Vagina (tissue), 2 donors: ENCODE data around the gene GJB4.

Source experiments
- POLR2A ChIP-seq, 2 donors: fragments of 450-650 bp; IDR thresholded peaks; one replicate each; pipeline ENCODE4 v1.6.1; 2017; ENCODE audit warnings: antibody characterized with exemption in 2 of 2, mild to moderate bottlenecking in 2 of 2, moderate library complexity in 2 of 2
- TF ChIP-seq, protein P1 (sequence below), 3 experiments: fragments of 450-650 bp in 2 of 3; fragments of 200-600 bp in 1 of 3; sonication (generic) in 1 of 3; IDR thresholded peaks; one replicate each; pipeline ENCODE4 v1.5.1; 2017 to 2019; ENCODE audit warnings: antibody characterized with exemption in 3 of 3, mild to moderate bottlenecking in 2 of 3, moderate library complexity in 2 of 3

DNA sequence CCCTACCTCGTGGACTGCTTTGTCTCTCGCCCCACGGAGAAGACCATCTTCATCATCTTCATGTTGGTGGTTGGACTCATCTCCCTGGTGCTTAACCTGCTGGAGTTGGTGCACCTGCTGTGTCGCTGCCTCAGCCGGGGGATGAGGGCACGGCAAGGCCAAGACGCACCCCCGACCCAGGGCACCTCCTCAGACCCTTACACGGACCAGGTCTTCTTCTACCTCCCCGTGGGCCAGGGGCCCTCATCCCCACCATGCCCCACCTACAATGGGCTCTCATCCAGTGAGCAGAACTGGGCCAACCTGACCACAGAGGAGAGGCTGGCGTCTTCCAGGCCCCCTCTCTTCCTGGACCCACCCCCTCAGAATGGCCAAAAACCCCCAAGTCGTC lies 35.2 kb downstream of the GJB4 start:
- TF ChIP-seq, protein P1, sequence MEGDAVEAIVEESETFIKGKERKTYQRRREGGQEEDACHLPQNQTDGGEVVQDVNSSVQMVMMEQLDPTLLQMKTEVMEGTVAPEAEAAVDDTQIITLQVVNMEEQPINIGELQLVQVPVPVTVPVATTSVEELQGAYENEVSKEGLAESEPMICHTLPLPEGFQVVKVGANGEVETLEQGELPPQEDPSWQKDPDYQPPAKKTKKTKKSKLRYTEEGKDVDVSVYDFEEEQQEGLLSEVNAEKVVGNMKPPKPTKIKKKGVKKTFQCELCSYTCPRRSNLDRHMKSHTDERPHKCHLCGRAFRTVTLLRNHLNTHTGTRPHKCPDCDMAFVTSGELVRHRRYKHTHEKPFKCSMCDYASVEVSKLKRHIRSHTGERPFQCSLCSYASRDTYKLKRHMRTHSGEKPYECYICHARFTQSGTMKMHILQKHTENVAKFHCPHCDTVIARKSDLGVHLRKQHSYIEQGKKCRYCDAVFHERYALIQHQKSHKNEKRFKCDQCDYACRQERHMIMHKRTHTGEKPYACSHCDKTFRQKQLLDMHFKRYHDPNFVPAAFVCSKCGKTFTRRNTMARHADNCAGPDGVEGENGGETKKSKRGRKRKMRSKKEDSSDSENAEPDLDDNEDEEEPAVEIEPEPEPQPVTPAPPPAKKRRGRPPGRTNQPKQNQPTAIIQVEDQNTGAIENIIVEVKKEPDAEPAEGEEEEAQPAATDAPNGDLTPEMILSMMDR (IDR thresholded peaks at IDR 0.05) = no peak
- TF ChIP-seq POLR2A (IDR thresholded peaks at IDR 0.05) = no peak
